Activated naive CD4-positive, alpha-beta T cell treated with anti-CD3 and anti-CD28 coated beads, Interleukin-2, amount 50 U/mL, for 72 hours (primary cell): ENCODE results near the gene TECPR2. TPM values are rescaled to one million over a fixed set of nuclear protein-coding genes. Genes with fewer than 3 reads are reported as not detected.
A peak's percentile ranks its signal among the peaks of the same experiment; 100 is the strongest.
"Not testable (repeated sequence)": the region's sequence is repeated elsewhere in the genome, so short reads cannot be mapped to it uniquely, and the experiment has no call there.

ENCODE experiments used
- ATAC-seq, 2 donors: fragments of 150-1000 bp; cut with Tn5 transposase; 2 replicates each; pipeline ENCODE4 v1.10.0; 2021; ENCODE audit warnings: mild to moderate bottlenecking in 2 of 2, moderate library complexity in 2 of 2
- DNase-seq, 2 donors: peaks; one replicate each; pipeline ENCODE4 v3.0.0; 2021 to 2022; ENCODE audit warnings: low spot score in 2 of 2
- H3K27ac Mint-ChIP-seq, 2 donors: one replicate each; pipeline ENCODE4 v1.8.0; 2022; ENCODE audit warnings: mild to moderate bottlenecking in 2 of 2, mixed read lengths in 2 of 2
- H3K36me3 Mint-ChIP-seq, 2 donors: one replicate each; pipeline ENCODE4 v1.8.0; 2022; ENCODE audit warnings: mixed read lengths in 2 of 2
- H3K9me3 Mint-ChIP-seq, 2 donors: one replicate each; pipeline ENCODE4 v1.8.0; 2022; ENCODE audit warnings: mixed read lengths in 2 of 2
- total RNA-seq, 2 donors: library from RNA; stranded (reverse); gene quantifications; one replicate each; pipeline ENCODE4 v1.2.3, GENCODE V29; 2022

TECPR2 gene
- total RNA-seq, 2 donors from 2014 or later = 1.4 to 8.4 TPM

GRCh38 chr14:102525929-102526497, 163.3 kb downstream of the TECPR2 start:
- H3K9me3 Mint-ChIP-seq = no peaks in the 10 kb centered on the region
- peak overlapping the region in 1 of 2 donors; percentile 55 for H3K27ac Mint-ChIP-seq
- ATAC-seq = no peak
- H3K36me3 Mint-ChIP-seq = no peaks in the 10 kb centered on the region
- DNase-seq = no peak

- DNase-seq (no peak), ATAC-seq (no peak)
- Mint-ChIP-seq H3K27ac (no peak overlapping the region), H3K36me3 (no peaks in the 10 kb centered on the region), H3K9me3 (no peaks in the 10 kb centered on the region)
These were observed 165.9 kb downstream of the TECPR2 start for GRCh38 chr14:102528431-102529170.

DNA sequence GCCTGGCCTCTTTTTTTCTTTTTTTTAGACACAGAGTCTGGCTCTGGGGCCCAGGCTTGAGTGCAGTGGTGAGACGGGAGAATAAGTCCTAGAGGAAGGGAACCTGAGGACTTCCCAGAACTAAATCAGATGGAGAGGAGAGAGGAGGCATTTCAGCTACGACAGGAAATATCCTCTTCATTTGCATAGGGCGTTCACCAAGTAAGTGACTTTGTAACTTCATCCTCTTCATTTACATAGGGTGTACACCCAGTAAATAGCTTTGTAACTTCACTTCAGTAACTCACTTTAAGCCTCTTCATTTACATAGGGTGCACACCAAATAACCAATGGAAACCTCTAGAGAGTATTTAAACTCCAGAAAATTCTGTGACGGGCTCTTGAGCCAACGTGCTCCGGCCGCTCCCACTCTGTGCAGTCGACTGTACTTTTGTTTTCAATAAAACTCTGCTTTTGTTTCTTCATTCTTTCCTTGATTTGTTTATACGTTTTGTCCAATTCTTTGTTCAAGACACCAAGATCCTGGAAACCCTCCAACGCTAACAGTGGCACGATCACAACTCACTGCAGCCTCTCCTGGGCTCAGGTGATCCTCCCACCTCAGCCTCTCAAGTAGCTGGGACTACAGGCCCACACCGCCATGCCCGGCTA, 168.2 kb downstream of the TECPR2 start:
- no peak for DNase-seq
- Mint-ChIP-seq H3K9me3 (no peaks in the 10 kb centered on the region), H3K36me3 (no peaks in the 10 kb centered on the region), H3K27ac (no peak overlapping the region)
- no peak for ATAC-seq

GRCh38 chr14:102532204-102532658, 169.5 kb downstream of the TECPR2 start:
- no peak overlapping the region for H3K27ac Mint-ChIP-seq
- DNase-seq = no peak
- H3K36me3 Mint-ChIP-seq = no peaks in the 10 kb centered on the region
- ATAC-seq = no peak
- H3K9me3 Mint-ChIP-seq = no peaks in the 10 kb centered on the region

DNA sequence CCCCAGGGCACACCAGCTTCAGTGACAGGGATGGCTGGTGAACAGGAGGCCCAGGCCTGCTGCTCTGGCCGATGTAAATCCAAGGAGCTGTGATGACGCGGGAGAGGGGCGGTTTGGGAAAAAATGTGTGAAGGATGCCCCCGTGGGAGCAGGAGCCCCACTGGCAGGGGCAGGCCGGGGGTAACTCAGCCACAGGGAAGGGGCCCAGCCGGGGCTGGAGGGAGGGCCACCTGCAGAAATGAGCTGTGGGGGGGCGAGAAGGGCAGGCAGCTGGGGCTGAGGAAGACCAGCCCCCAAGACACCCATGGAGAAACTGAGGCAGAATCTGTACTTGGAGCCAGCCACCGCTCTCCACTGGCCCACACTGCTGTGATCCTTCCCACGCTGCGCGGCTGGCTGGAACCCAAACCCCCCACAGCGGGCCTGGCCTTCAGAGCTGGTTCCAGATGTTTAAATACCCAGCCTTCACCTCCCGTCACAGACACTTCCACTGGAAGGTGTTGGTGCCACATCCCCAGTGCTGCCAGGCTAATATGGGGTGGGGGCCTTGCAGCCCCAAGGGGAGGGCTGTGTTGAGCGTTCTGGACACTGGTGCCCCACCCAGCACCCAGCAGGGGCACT, 175.3 kb downstream of the TECPR2 start:
- Mint-ChIP-seq H3K9me3 (no peaks in the 10 kb centered on the region), H3K27ac (no peak overlapping the region), H3K36me3 (no peaks in the 10 kb centered on the region)
- ATAC-seq (no peak), DNase-seq (no peak)

GRCh38 chr14:102538602-102539543, 176.1 kb downstream of the TECPR2 start:
- Mint-ChIP-seq H3K9me3 (no peaks in the 10 kb centered on the region), H3K36me3 (no peaks in the 10 kb centered on the region), H3K27ac (no peak overlapping the region)
- ATAC-seq = no peak
- DNase-seq = no peak

DNA sequence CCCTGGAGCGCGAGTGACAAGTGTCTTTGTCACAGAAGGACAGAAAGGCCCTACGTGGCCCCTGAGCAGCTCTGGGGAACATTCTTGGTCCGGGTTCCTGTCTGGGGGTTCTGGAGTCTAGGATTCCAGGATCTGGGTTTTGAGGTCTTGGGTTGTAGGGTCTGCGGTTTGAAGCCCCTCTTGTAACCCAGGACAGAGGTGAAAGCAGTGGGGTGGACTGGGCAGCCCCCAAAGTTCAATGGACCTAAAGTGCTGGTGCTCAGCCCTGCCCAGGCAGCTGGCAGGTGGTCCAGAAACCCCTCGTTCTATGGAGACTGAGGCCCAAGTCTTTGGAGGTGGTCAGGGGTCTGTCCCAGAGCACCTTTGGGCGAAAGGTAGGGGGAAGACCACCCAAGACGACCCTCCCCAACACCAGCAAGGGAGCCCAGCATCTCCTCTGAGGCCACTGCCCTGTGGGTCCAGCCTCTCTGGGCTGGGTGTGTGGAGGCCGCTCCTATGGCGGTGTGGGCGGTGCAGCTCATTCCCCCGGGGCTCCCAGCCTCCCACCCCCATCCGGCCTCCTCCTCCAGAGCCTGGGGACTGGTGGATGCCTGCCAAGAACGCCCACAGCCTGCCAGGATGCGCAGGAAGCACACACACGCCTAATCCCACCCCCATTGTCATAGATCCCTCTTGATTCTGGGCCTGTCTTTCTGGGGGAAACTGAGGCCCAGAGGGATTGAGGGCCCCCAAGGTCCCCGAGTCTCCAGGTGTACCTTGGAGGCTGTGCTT, 177.0 kb downstream of the TECPR2 start:
- DNase-seq (no peak), ATAC-seq (no peak)
- H3K27ac Mint-ChIP-seq = no peak overlapping the region
- no peaks in the 10 kb centered on the region for H3K9me3 Mint-ChIP-seq
- H3K36me3 Mint-ChIP-seq = no peaks in the 10 kb centered on the region

DNA sequence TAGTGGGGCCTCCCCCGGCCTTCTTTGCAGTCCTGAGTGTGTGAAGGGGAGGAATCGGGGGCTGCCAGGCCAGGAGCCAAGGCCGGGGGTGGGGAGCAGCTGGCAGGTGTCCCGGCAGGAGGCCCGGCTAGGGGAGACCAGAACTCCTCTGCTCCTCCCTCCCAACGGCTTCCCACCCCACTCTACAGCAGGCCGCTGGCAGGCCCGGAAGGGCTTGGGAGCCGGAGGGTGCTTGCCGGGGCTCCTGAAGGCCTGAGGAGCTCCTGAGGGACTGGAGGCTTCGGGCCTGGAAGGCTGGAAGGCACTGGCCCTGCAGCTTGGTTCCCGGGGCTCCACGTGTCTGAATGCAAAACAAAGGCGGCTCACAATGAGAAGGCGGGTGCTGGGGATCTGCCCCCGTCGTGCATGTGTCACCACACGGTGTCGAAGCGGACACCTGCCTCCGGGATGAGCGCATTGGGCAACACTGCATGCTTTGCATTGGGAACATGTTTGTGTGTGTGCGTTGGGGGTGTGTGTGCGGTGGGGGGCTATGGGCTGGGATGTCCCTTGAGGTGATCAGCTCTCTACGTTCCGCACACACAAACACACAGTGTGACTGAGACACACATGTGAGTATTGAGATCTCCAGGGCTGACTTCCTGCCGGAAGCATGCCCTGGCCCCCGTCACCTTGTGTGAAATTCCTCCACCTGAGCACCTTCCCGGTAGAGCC, 177.7 kb downstream of the TECPR2 start:
- ATAC-seq = no peak
- DNase-seq = no peak
- Mint-ChIP-seq H3K36me3 (no peaks in the 10 kb centered on the region), H3K27ac (no peak overlapping the region), H3K9me3 (no peaks in the 10 kb centered on the region)

DNA sequence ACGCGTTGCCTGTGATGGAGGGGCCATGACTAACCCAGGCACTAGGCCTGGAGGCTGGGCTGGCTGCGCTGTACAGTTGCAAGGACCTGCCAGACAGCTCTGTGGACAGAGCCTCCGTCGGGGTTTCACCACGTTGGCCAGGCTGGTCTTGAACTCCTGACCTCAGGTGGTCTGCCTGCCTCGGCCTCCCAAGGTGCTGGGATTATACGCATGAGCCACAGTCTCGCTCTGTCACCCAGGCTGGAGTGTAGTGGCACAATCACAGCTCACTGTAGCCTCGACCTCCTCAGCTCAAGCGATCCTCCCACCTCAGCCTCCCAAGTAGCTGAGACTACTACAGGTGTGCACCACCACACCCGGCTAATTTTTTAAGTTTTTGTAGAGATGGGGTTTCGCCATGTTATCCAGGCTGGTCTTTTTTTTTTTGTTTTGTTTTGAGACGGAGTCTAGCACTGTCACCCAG, 178.3 kb downstream of the TECPR2 start:
- not testable (repeated sequence) for ATAC-seq, H3K36me3 Mint-ChIP-seq, DNase-seq, H3K27ac Mint-ChIP-seq, H3K9me3 Mint-ChIP-seq

- H3K27ac Mint-ChIP-seq = no peak overlapping the region
- H3K9me3 Mint-ChIP-seq = no peaks in the 10 kb centered on the region
- ATAC-seq = no peak
- DNase-seq = no peak
- no peaks in the 10 kb centered on the region for H3K36me3 Mint-ChIP-seq
These were observed 179.0 kb downstream of the TECPR2 start for GRCh38 chr14:102541771-102542170.

- ATAC-seq (peak in 1 of 2 donors; percentile 14), DNase-seq (no peak)
- Mint-ChIP-seq H3K9me3 (no peaks in the 10 kb centered on the region), H3K27ac (no peak overlapping the region), H3K36me3 (no peaks in the 10 kb centered on the region)
These were observed 181.5 kb downstream of the TECPR2 start for GRCh38 chr14:102544046-102544746.

DNA sequence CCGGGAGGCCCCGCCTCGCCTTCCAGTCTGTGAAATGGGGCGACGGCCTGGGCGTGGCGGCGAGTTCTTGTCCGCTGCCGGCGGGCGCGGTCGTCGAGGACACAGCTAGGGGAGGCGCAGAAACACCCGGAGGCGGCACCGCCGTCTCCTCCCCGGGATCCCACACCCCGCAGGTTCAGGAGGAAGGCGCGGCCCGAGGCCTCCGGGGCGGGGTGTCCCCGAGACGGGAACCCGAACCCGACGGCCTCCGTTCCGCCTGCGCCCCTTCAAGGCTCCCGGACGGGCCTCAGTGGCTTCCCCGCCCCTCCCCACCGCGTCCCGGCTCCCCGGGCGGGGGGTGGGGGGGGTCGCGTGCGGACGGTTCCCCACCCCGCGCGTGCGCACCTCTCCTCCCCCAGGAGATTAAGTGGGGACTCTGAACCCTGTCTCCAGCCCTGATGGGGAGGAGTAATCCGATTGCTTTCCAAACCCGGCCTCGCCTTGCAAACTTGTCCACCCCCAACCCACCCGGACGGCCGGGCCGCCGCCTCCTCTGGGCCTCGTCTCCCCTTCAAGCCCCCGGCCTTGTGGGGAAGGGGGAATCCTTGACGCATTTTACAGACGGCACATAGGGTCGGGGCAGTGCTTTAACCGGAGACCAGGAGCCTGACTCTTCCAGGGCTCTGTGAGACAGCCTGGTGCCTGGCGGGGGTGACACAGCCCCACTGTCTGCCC, 182.2 kb downstream of the TECPR2 start:
- Mint-ChIP-seq H3K27ac (no peak overlapping the region), H3K36me3 (no peaks in the 10 kb centered on the region), H3K9me3 (no peaks in the 10 kb centered on the region)
- DNase-seq (peak in 1 of 2 donors; percentile 25), ATAC-seq (peak; percentile 63 to 71)

GRCh38 chr14:102545461-102546265, 182.9 kb downstream of the TECPR2 start:
- no peak for DNase-seq
- Mint-ChIP-seq H3K36me3 (no peaks in the 10 kb centered on the region), H3K27ac (no peak overlapping the region), H3K9me3 (no peaks in the 10 kb centered on the region)
- ATAC-seq = no peak
